Measurements from ENCODE around the gene INPP5E.

INPP5E gene

DNA sequence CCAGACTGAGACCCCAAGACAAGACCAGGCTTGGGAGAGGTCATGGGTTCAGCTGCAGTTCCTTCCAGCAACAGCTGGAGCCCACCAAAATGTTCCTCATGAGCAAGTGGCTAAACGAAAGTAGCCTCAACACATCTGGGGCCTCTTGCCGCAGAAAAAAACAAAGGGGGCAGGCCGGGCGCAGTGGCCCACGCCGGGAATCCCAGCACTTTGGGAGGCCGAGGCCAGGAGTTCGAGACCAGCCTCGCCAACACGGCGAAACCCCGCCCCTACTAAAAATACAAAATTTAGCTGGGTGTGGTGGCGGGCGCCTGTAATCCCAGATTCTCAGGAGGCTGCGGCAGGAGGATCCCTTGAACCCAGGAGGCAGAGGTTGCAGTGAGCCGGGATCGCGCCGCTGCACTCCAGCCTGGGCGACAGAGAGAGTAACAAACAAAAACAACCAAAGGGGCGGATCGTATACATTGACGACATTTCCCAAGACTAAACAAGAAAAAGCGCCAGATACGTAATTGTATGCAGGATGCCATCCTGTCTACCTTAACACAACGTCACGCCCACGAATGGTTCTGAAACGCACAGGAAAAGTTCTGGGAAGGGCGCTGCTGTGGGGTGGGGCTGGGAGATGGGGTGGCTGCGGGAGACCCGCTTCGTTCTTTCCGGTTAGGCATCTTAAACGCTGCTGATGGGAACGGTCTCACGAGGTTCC lies 1.7 kb downstream of the INPP5E start:
- TF ChIP-seq, protein P1, sequence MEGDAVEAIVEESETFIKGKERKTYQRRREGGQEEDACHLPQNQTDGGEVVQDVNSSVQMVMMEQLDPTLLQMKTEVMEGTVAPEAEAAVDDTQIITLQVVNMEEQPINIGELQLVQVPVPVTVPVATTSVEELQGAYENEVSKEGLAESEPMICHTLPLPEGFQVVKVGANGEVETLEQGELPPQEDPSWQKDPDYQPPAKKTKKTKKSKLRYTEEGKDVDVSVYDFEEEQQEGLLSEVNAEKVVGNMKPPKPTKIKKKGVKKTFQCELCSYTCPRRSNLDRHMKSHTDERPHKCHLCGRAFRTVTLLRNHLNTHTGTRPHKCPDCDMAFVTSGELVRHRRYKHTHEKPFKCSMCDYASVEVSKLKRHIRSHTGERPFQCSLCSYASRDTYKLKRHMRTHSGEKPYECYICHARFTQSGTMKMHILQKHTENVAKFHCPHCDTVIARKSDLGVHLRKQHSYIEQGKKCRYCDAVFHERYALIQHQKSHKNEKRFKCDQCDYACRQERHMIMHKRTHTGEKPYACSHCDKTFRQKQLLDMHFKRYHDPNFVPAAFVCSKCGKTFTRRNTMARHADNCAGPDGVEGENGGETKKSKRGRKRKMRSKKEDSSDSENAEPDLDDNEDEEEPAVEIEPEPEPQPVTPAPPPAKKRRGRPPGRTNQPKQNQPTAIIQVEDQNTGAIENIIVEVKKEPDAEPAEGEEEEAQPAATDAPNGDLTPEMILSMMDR (IDR thresholded peaks at IDR 0.05), result no peak
- TF ChIP-seq ZFX (IDR thresholded peaks at IDR 0.05; ENCODE audit: borderline replicate concordance), result no peak
- peak overlapping the region; percentile 70 for H3K27ac ChIP-seq

DNA sequence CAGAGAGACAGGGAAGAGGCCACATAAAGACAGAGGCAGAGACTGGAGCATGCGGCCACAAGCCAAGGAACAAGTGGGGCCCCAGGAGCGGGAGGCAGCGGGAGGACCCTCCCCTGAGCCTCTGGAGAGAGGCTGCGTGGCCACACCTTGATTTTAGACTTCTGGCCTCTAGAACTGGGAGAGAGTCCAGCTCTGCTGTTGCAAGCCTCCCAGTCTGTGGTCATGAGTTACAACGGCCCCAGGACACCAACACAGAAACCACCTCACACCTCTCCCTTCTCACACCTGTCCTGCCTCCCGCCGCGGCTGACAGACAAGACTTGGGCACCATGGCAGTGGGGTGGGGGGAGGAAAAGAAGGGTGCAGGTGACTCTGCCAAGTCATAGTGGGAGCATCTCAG lies 2.2 kb downstream of the INPP5E start:
- peak overlapping the region; percentile 70; the same call in 1 of the 2 replicates for H3K27ac ChIP-seq
- no peak for TF ChIP-seq ZFX (IDR thresholded peaks at IDR 0.05; ENCODE audit: borderline replicate concordance)
- TF ChIP-seq, protein P1 (IDR thresholded peaks at IDR 0.05), result no peak

DNA sequence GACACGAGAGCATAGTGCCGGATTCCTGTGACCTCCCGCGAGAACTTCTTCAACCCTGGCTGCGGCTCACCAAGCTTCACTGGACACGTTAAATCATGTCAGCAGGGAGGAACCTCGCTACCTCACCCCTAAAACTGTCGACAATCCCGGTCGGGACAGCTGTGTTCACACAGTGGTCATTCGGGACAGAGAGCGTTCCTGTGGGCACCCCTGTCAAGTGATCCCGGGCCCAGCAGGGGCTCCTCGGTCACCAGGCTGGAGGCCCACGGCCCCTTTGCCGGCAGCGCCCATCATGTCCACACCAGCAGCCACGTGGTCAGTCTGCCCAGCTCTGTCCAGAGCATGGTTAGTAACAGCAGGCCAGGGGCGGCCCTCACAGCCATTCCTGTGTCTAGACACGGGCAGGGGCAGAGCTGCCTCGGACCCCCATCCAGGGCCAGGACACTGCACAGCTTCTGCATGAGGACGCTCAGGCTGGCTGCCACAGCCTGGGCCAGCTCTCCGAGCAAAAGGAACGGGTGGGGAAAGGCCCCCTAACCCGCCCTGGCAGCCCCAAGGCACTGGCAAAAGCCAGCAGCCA lies 3.5 kb downstream of the INPP5E start:
- no peak overlapping the region for H3K27ac ChIP-seq
- TF ChIP-seq, protein P1 (IDR thresholded peaks at IDR 0.05), result no peak
- no peak for TF ChIP-seq ZFX (IDR thresholded peaks at IDR 0.05; ENCODE audit: borderline replicate concordance)

DNA sequence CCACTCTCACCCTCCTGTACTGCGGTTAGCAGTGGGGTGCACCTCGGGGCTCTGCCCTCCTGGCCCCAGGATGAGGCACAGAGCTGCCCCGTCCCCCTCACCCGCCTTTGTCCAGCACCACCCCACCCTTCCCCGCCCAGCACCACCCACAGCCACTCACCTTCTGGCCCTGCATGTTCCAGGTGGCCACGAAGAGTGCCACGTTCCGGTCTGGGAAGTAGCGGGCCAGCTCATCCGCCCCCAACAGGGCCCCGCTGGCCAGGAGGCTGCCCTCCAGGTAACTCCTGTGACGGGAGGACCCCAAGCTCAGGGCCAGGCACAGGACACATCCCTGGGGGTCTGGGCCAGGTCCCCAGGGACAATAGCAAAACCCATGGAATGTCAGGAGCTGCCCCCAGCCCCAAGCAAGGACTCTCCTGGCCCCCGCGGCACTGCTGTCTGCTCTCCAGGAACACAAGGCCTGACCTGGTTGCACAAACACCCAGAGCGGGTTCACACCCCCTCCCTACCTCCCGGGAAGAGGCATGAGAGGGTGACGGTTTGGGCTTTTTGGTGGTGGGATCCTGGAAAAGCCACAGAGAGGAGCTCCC lies 5.0 kb downstream of the INPP5E start:
- no peak for TF ChIP-seq ZFX (IDR thresholded peaks at IDR 0.05; ENCODE audit: borderline replicate concordance)
- TF ChIP-seq, protein P1 (IDR thresholded peaks at IDR 0.05), result no peak
- H3K27ac ChIP-seq, result no peak overlapping the region

DNA sequence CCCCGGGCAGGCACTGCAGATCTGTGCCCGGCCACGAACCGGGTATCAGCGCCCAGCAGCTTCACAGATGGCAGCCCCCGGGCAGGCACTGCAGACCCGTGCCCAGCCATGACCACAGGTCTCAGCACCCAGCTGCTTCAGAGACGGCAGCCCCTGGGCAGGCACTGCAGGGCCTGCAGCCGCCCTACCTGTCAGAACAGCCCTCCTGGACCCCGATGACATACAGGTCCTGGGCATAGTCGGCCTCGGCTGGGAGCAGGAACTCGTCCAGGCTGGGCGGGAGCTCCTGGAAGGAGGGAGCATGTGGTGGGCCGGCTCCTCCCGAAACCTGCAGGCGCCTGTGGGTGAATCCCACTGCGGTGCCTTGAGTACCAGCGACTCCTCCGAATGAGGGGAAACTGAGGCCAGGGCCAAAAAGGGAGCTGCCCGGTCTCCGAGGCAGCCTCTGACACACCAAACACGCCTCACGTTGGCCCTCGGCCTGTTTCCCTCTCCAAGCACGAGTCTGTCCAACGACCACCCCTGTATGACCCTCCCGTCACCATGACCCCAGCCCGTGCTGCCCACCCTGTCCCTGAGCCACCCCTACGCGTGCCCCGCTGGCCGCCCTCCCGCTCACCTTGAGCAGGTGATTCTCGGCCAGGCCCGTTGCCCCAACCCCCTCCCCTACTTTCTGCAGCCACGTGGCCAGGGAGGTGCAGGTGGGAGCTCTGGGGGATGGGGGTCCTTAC lies 5.6 kb downstream of the INPP5E start:
- TF ChIP-seq, protein P1 (IDR thresholded peaks at IDR 0.05), result no peak
- no peak for TF ChIP-seq ZFX (IDR thresholded peaks at IDR 0.05; ENCODE audit: borderline replicate concordance)
- no peak overlapping the region for H3K27ac ChIP-seq

DNA sequence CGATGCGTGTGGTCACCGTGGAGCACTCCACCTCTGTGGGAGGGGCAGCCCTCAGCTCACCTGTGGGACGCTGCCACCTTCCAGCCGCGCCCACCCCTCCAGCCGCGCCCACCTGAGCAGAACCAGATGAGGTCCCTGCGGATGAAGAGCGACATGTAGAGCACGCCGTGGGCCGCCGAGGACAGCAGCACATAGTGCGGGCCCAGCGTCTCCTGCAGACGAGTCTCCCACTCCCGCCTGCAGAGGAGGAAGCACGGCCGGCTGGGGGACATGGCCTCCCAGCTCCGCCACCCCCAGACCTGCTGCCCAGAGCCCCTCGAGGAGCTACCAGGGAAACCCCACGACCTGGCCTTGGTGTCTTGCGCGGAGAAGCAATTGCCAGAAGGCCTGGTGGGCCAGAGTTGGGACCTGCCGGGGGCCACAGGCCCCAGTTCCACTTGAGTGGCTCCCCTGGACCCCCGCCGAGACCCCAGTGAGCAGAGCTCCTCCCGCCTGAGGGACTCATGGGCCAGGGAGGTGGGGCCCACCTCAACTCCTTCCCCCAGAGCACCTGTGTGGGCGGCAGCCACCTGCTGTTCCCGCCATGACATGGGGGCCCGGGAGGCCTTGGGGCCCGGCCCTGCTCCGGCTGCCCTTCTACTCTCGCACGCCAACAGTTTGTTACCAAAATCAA lies 6.5 kb downstream of the INPP5E start:
- no peak overlapping the region for H3K27ac ChIP-seq
- TF ChIP-seq, protein P1 (IDR thresholded peaks at IDR 0.05), result no peak
- no peak for TF ChIP-seq ZFX (IDR thresholded peaks at IDR 0.05; ENCODE audit: borderline replicate concordance)
